ENCODE results near the gene HEMGN.

DNA sequence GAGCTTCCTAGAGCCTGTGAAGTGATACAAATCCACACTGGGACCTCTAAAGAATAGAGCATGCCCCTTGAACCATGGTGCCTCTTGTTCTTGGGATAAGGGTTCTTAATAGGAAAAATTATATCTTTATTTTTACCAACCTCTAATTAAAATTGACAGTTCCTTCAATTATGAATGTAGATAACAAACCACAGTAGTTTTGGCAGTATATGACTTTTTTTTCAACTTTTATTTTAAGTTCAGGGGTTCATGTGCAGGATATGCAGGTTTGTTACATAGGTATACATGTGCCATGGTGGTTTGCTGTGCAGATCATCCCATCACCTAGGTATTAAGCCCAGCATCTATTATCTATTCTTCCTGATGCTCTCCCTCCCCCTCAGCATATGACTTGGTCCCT is 974 bp downstream of the HEMGN start:
- TF ChIP-seq, protein P1, sequence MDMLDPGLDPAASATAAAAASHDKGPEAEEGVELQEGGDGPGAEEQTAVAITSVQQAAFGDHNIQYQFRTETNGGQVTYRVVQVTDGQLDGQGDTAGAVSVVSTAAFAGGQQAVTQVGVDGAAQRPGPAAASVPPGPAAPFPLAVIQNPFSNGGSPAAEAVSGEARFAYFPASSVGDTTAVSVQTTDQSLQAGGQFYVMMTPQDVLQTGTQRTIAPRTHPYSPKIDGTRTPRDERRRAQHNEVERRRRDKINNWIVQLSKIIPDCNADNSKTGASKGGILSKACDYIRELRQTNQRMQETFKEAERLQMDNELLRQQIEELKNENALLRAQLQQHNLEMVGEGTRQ (IDR thresholded peaks at IDR 0.05; ENCODE audit: low read depth, low read length): no peak
- TF ChIP-seq RCOR1 (IDR thresholded peaks at IDR 0.05; ENCODE audit: insufficient replicate concordance, low read length): no peak
- TF ChIP-seq, protein P2, sequence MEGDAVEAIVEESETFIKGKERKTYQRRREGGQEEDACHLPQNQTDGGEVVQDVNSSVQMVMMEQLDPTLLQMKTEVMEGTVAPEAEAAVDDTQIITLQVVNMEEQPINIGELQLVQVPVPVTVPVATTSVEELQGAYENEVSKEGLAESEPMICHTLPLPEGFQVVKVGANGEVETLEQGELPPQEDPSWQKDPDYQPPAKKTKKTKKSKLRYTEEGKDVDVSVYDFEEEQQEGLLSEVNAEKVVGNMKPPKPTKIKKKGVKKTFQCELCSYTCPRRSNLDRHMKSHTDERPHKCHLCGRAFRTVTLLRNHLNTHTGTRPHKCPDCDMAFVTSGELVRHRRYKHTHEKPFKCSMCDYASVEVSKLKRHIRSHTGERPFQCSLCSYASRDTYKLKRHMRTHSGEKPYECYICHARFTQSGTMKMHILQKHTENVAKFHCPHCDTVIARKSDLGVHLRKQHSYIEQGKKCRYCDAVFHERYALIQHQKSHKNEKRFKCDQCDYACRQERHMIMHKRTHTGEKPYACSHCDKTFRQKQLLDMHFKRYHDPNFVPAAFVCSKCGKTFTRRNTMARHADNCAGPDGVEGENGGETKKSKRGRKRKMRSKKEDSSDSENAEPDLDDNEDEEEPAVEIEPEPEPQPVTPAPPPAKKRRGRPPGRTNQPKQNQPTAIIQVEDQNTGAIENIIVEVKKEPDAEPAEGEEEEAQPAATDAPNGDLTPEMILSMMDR (conservative IDR thresholded peaks at IDR 0.05; ENCODE audit: low read depth, low read length): no peak
- no peak for TF ChIP-seq CEBPB (IDR thresholded peaks at IDR 0.05; ENCODE audit: low read depth, low read length)
- TF ChIP-seq POLR2A (IDR thresholded peaks at IDR 0.05; ENCODE audit: low read depth, low read length): no peak
- TF ChIP-seq, protein P3, sequence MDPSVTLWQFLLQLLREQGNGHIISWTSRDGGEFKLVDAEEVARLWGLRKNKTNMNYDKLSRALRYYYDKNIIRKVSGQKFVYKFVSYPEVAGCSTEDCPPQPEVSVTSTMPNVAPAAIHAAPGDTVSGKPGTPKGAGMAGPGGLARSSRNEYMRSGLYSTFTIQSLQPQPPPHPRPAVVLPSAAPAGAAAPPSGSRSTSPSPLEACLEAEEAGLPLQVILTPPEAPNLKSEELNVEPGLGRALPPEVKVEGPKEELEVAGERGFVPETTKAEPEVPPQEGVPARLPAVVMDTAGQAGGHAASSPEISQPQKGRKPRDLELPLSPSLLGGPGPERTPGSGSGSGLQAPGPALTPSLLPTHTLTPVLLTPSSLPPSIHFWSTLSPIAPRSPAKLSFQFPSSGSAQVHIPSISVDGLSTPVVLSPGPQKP (IDR thresholded peaks at IDR 0.05; ENCODE audit: borderline replicate concordance, low read depth, low read length): no peak
- no peak for TF ChIP-seq FOS (IDR thresholded peaks at IDR 0.05; ENCODE audit: low read depth, low read length)
- no peak for TF ChIP-seq CHD1 (IDR thresholded peaks at IDR 0.05; ENCODE audit: low read depth, low read length)
- TF ChIP-seq SMC3 (IDR thresholded peaks at IDR 0.05; ENCODE audit: low read depth, low read length): no peak
- TF ChIP-seq MXI1 (IDR thresholded peaks at IDR 0.05; ENCODE audit: borderline replicate concordance, low read depth, low read length): no peak
